ENCODE measurements around the gene LRMDA.

DNA sequence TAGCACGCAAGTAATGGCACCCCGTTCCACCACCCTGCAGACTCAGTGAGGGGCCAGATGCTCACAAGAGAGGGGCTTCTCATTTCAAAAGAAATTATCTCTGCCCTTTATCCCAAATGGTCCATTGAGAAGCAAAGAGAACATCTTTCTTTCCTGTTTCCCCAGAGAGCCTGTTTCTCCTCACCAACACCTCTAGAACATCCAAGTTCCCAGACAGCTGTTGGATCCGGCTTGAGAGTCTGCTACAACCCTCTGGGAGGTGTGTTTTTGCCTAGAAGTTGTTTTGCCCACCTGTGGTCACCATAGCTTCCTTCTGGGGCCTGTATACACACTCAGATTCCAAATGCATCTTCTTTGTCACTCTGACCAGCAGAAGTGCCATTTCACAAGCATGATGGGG is 637.4 kb downstream of the LRMDA start:
- TF ChIP-seq, protein P1, sequence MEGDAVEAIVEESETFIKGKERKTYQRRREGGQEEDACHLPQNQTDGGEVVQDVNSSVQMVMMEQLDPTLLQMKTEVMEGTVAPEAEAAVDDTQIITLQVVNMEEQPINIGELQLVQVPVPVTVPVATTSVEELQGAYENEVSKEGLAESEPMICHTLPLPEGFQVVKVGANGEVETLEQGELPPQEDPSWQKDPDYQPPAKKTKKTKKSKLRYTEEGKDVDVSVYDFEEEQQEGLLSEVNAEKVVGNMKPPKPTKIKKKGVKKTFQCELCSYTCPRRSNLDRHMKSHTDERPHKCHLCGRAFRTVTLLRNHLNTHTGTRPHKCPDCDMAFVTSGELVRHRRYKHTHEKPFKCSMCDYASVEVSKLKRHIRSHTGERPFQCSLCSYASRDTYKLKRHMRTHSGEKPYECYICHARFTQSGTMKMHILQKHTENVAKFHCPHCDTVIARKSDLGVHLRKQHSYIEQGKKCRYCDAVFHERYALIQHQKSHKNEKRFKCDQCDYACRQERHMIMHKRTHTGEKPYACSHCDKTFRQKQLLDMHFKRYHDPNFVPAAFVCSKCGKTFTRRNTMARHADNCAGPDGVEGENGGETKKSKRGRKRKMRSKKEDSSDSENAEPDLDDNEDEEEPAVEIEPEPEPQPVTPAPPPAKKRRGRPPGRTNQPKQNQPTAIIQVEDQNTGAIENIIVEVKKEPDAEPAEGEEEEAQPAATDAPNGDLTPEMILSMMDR (IDR thresholded peaks at IDR 0.05) = no peak
- TF ChIP-seq POLR2A (IDR thresholded peaks at IDR 0.05) = no peak
